HG03108 (cell line): ENCODE data around the gene MYO1D.

Experiments used
- ATAC-seq: cut with Tn5 transposase; IDR thresholded peaks from one replicate; pipeline ENCODE4 v1.9.1; 2021; ENCODE audit warnings: moderate library complexity; ENCODE audit not compliant: unreplicated experiment

MYO1D gene

GRCh38 chr17:32444301-32445073 lies 432.4 kb downstream of the MYO1D start, which contains the start of gene PSMD11:
Gene PSMD11, plus strand, starts transcription at chr17:32444510. Its CDS starts 14 bp downstream, at chr17:32444524.
- ATAC-seq: peak; percentile 86

DNA sequence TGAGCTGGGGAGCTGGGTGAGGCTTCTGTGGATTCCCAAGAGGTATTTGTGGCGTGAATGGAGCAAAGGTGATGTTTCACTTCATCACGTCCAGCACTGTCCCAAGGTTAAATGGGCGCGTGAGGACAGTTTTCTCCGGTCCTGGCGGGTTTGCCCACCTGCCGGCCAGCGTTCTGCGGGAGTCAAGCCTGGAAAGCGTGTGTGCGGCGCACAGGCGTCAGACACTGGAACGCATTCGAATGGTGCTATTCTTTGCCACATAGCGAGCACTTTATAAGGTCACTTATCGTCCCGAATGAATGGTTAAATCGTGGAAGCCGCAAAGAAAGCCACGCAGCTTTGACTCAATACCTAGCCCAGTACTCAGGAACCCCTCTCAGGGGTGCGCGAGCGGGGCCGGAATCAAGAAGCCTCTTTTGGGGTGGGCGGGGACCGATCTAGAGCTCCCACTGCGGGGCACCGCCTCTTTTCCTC lies 433.1 kb downstream of the MYO1D start:
- no peak for ATAC-seq
